GM13977 (cell line): ENCODE results near the gene C7orf25.

Experiments
- DNase-seq: peaks from one replicate; pipeline ENCODE4 v3.0.0; 2012; ENCODE audit warnings: low spot score
- CTCF ChIP-seq: IDR thresholded peaks from 2 replicates; pipeline ENCODE4 v1.5.1; 2012; ENCODE audit warnings: mild to moderate bottlenecking, control low read depth; ENCODE audit not compliant: insufficient read depth; ENCODE audit errors: extremely low read depth, missing control alignments
- in situ Hi-C: fragments of 300-500 bp; cut with MboI; formaldehyde crosslinking; loops from one replicate; pipeline ENCODE4 v1.12.0; 2022; ENCODE audit warnings: low sequenced_read_pairs, low pct_unique_long_range_greater_than_20kb, mixed read lengths, inconsistent platforms; ENCODE audit not compliant: unreplicated experiment

The C7orf25 gene

GRCh38 chr7:42907316-42907715 is 4.6 kb downstream of the C7orf25 start:
- DNase-seq, result no peak
- TF ChIP-seq CTCF, result no peak
- in situ Hi-C loops, result no loop called here

- TF ChIP-seq CTCF, result no peak
- in situ Hi-C loops, result no loop called here
Measured at GRCh38 chr7:42906181-42906580, 5.7 kb downstream of the C7orf25 start.

GRCh38 chr7:42902331-42902730 is 9.5 kb downstream of the C7orf25 start:
- no peak for DNase-seq
- TF ChIP-seq CTCF, result no peak
- in situ Hi-C loops, result no loop called here

More at GRCh38 chr7:42906181-42906580, 5.7 kb downstream of the C7orf25 start:
- DNase-seq, result no peak

GRCh38 chr7:42900842-42901241 is 11.0 kb downstream of the C7orf25 start:
- in situ Hi-C loops, result no loop called here
- no peak for DNase-seq
- TF ChIP-seq CTCF, result no peak

- TF ChIP-seq CTCF, result no peak
- no peak for DNase-seq
Measured at GRCh38 chr7:42893346-42894240, 18.3 kb downstream of the C7orf25 start.

GRCh38 chr7:42886893-42887505 is 24.9 kb downstream of the C7orf25 start:
- no peak for TF ChIP-seq CTCF
- in situ Hi-C loops, result no loop called here
- no peak for DNase-seq

More at GRCh38 chr7:42893346-42894240, 18.3 kb downstream of the C7orf25 start:
- in situ Hi-C loops, result no loop called here
